ENCODE measurements around the gene KLHL15.

Gene KLHL15

GRCh38 chrX:24014388-24015018, 12.5 kb downstream of the KLHL15 start:
- H3K4me3 ChIP-seq (ENCODE audit: low read depth in 1 of 2, low read length in 2 of 2), result no peak overlapping the region
- no peaks in the 10 kb centered on the region for H3K4me1 ChIP-seq (ENCODE audit: insufficient read depth, low read length)
- no peaks in the 10 kb centered on the region for H3K36me3 ChIP-seq (ENCODE audit: insufficient read depth, low read length)
- H3K27me3 ChIP-seq (ENCODE audit: control insufficient read depth in 1 of 2, insufficient read depth in 2 of 2, low read length in 2 of 2), result peaks cover 4 to 5% of the 10 kb centered on the region in 2 donors
- H3K9me3 ChIP-seq (ENCODE audit: low read length), result no peaks in the 10 kb centered on the region
- no peak overlapping the region for H3K9ac ChIP-seq (ENCODE audit: low read length)
- no peak overlapping the region for H3K27ac ChIP-seq (ENCODE audit: low read depth, low read length)

GRCh38 chrX:24012266-24012665, 14.7 kb downstream of the KLHL15 start:
- Histone ChIP-seq H3K36me3 (ENCODE audit: insufficient read depth, low read length) (no peaks in the 10 kb centered on the region), H3K4me1 (ENCODE audit: insufficient read depth, low read length) (no peaks in the 10 kb centered on the region), H3K9me3 (ENCODE audit: low read length) (no peaks in the 10 kb centered on the region), H3K27ac (ENCODE audit: low read depth, low read length) (no peak overlapping the region), H3K4me3 (ENCODE audit: low read depth in 1 of 2, low read length in 2 of 2) (no peak overlapping the region), H3K9ac (ENCODE audit: low read length) (no peak overlapping the region), H3K27me3 (ENCODE audit: control insufficient read depth in 1 of 2, insufficient read depth in 2 of 2, low read length in 2 of 2) (peaks cover 4 to 5% of the 10 kb centered on the region in 2 donors)

GRCh38 chrX:24005867-24006266, 21.1 kb downstream of the KLHL15 start:
- H3K4me3 ChIP-seq (ENCODE audit: low read depth in 1 of 2, low read length in 2 of 2), result no peak overlapping the region
- no peaks in the 10 kb centered on the region for H3K27me3 ChIP-seq (ENCODE audit: control insufficient read depth in 1 of 2, insufficient read depth in 2 of 2, low read length in 2 of 2)
- H3K27ac ChIP-seq (ENCODE audit: low read depth, low read length), result no peak overlapping the region
- no peaks in the 10 kb centered on the region for H3K4me1 ChIP-seq (ENCODE audit: insufficient read depth, low read length)
- no peaks in the 10 kb centered on the region for H3K36me3 ChIP-seq (ENCODE audit: insufficient read depth, low read length)
- no peak overlapping the region for H3K9ac ChIP-seq (ENCODE audit: low read length)
- no peaks in the 10 kb centered on the region for H3K9me3 ChIP-seq (ENCODE audit: low read length)

- no peaks in the 10 kb centered on the region for H3K36me3 ChIP-seq (ENCODE audit: insufficient read depth, low read length)
- H3K4me3 ChIP-seq (ENCODE audit: low read depth in 1 of 2, low read length in 2 of 2), result no peak overlapping the region
- H3K9me3 ChIP-seq (ENCODE audit: low read length), result no peaks in the 10 kb centered on the region
- H3K27me3 ChIP-seq (ENCODE audit: control insufficient read depth in 1 of 2, insufficient read depth in 2 of 2, low read length in 2 of 2), result no peaks in the 10 kb centered on the region
- no peak overlapping the region for H3K27ac ChIP-seq (ENCODE audit: low read depth, low read length)
- no peak overlapping the region for H3K9ac ChIP-seq (ENCODE audit: low read length)
- no peaks in the 10 kb centered on the region for H3K4me1 ChIP-seq (ENCODE audit: insufficient read depth, low read length)
Observed at GRCh38 chrX:24005028-24005427, 22.0 kb downstream of the KLHL15 start.

- no peaks in the 10 kb centered on the region for H3K27me3 ChIP-seq (ENCODE audit: control insufficient read depth in 1 of 2, insufficient read depth in 2 of 2, low read length in 2 of 2)
- H3K36me3 ChIP-seq (ENCODE audit: insufficient read depth, low read length), result no peaks in the 10 kb centered on the region
- no peak overlapping the region for H3K9ac ChIP-seq (ENCODE audit: low read length)
- H3K4me1 ChIP-seq (ENCODE audit: insufficient read depth, low read length), result no peaks in the 10 kb centered on the region
- no peak overlapping the region for H3K4me3 ChIP-seq (ENCODE audit: low read depth in 1 of 2, low read length in 2 of 2)
- H3K27ac ChIP-seq (ENCODE audit: low read depth, low read length), result no peak overlapping the region
- no peaks in the 10 kb centered on the region for H3K9me3 ChIP-seq (ENCODE audit: low read length)
Observed at GRCh38 chrX:24002792-24003191, 24.2 kb downstream of the KLHL15 start.

GRCh38 chrX:24002167-24002566, 24.8 kb downstream of the KLHL15 start:
- H3K27me3 ChIP-seq (ENCODE audit: control insufficient read depth in 1 of 2, insufficient read depth in 2 of 2, low read length in 2 of 2), result no peaks in the 10 kb centered on the region
- H3K4me1 ChIP-seq (ENCODE audit: insufficient read depth, low read length), result no peaks in the 10 kb centered on the region
- no peaks in the 10 kb centered on the region for H3K9me3 ChIP-seq (ENCODE audit: low read length)
- no peaks in the 10 kb centered on the region for H3K36me3 ChIP-seq (ENCODE audit: insufficient read depth, low read length)
- H3K9ac ChIP-seq (ENCODE audit: low read length), result no peak overlapping the region
- H3K4me3 ChIP-seq (ENCODE audit: low read depth in 1 of 2, low read length in 2 of 2), result no peak overlapping the region
- H3K27ac ChIP-seq (ENCODE audit: low read depth, low read length), result no peak overlapping the region

GRCh38 chrX:23999671-24000070, 27.3 kb downstream of the KLHL15 start:
- H3K27ac ChIP-seq (ENCODE audit: low read depth, low read length), result no peak overlapping the region
- no peak overlapping the region for H3K9ac ChIP-seq (ENCODE audit: low read length)

GRCh38 chrX:23993012-23993633, 33.9 kb downstream of the KLHL15 start:
- Histone ChIP-seq H3K4me3 (ENCODE audit: low read depth in 1 of 2, low read length in 2 of 2) (no peak overlapping the region), H3K9me3 (ENCODE audit: low read length) (no peaks in the 10 kb centered on the region), H3K36me3 (ENCODE audit: insufficient read depth, low read length) (peaks cover under 1% of the 10 kb centered on the region), H3K27me3 (ENCODE audit: control insufficient read depth in 1 of 2, insufficient read depth in 2 of 2, low read length in 2 of 2) (no peaks in the 10 kb centered on the region), H3K4me1 (ENCODE audit: insufficient read depth, low read length) (no peaks in the 10 kb centered on the region), H3K9ac (ENCODE audit: low read length) (no peak overlapping the region), H3K27ac (ENCODE audit: low read depth, low read length) (no peak overlapping the region)

More at GRCh38 chrX:23999671-24000070, 27.3 kb downstream of the KLHL15 start:
- Histone ChIP-seq H3K36me3 (ENCODE audit: insufficient read depth, low read length) (no peaks in the 10 kb centered on the region), H3K9me3 (ENCODE audit: low read length) (no peaks in the 10 kb centered on the region), H3K27me3 (ENCODE audit: control insufficient read depth in 1 of 2, insufficient read depth in 2 of 2, low read length in 2 of 2) (no peaks in the 10 kb centered on the region), H3K4me1 (ENCODE audit: insufficient read depth, low read length) (no peaks in the 10 kb centered on the region), H3K4me3 (ENCODE audit: low read depth in 1 of 2, low read length in 2 of 2) (no peak overlapping the region)

- no peak overlapping the region for H3K9ac ChIP-seq (ENCODE audit: low read length)
- H3K27ac ChIP-seq (ENCODE audit: low read depth, low read length), result no peak overlapping the region
- no peaks in the 10 kb centered on the region for H3K9me3 ChIP-seq (ENCODE audit: low read length)
- H3K4me3 ChIP-seq (ENCODE audit: low read depth in 1 of 2, low read length in 2 of 2), result no peak overlapping the region
- no peaks in the 10 kb centered on the region for H3K27me3 ChIP-seq (ENCODE audit: control insufficient read depth in 1 of 2, insufficient read depth in 2 of 2, low read length in 2 of 2)
- H3K36me3 ChIP-seq (ENCODE audit: insufficient read depth, low read length), result peaks cover 7% of the 10 kb centered on the region
- H3K4me1 ChIP-seq (ENCODE audit: insufficient read depth, low read length), result no peaks in the 10 kb centered on the region
Observed at GRCh38 chrX:23992431-23992830, 34.6 kb downstream of the KLHL15 start.

GRCh38 chrX:23990455-23990854, 36.5 kb downstream of the KLHL15 start:
- H3K27ac ChIP-seq (ENCODE audit: low read depth, low read length), result no peak overlapping the region
- H3K27me3 ChIP-seq (ENCODE audit: control insufficient read depth in 1 of 2, insufficient read depth in 2 of 2, low read length in 2 of 2), result no peaks in the 10 kb centered on the region
- H3K9me3 ChIP-seq (ENCODE audit: low read length), result no peaks in the 10 kb centered on the region
- peaks cover 7% of the 10 kb centered on the region for H3K36me3 ChIP-seq (ENCODE audit: insufficient read depth, low read length)
- no peak overlapping the region for H3K4me3 ChIP-seq (ENCODE audit: low read depth in 1 of 2, low read length in 2 of 2)
- H3K9ac ChIP-seq (ENCODE audit: low read length), result no peak overlapping the region
- no peaks in the 10 kb centered on the region for H3K4me1 ChIP-seq (ENCODE audit: insufficient read depth, low read length)

GRCh38 chrX:23989689-23990088, 37.3 kb downstream of the KLHL15 start:
- Histone ChIP-seq H3K9ac (ENCODE audit: low read length) (no peak overlapping the region), H3K4me1 (ENCODE audit: insufficient read depth, low read length) (no peaks in the 10 kb centered on the region), H3K9me3 (ENCODE audit: low read length) (no peaks in the 10 kb centered on the region), H3K4me3 (ENCODE audit: low read depth in 1 of 2, low read length in 2 of 2) (no peak overlapping the region), H3K27ac (ENCODE audit: low read depth, low read length) (no peak overlapping the region), H3K27me3 (ENCODE audit: control insufficient read depth in 1 of 2, insufficient read depth in 2 of 2, low read length in 2 of 2) (no peaks in the 10 kb centered on the region), H3K36me3 (ENCODE audit: insufficient read depth, low read length) (peaks cover 7% of the 10 kb centered on the region)

- no peak overlapping the region for H3K4me3 ChIP-seq (ENCODE audit: low read depth in 1 of 2, low read length in 2 of 2)
- peaks cover 4% of the 10 kb centered on the region for H3K36me3 ChIP-seq (ENCODE audit: insufficient read depth, low read length)
- no peak overlapping the region for H3K9ac ChIP-seq (ENCODE audit: low read length)
- no peak overlapping the region for H3K27ac ChIP-seq (ENCODE audit: low read depth, low read length)
- H3K4me1 ChIP-seq (ENCODE audit: insufficient read depth, low read length), result no peaks in the 10 kb centered on the region
- no peaks in the 10 kb centered on the region for H3K9me3 ChIP-seq (ENCODE audit: low read length)
- H3K27me3 ChIP-seq (ENCODE audit: control insufficient read depth in 1 of 2, insufficient read depth in 2 of 2, low read length in 2 of 2), result no peaks in the 10 kb centered on the region
Observed at GRCh38 chrX:23982891-23983290, 44.1 kb downstream of the KLHL15 start.

All from muscle layer of colon (tissue), 2 donors.